HEK293T (cell line): ENCODE data around the gene ERO1B.

Experiments
- CTCF ChIA-PET: fragments of 350-600 bp; formaldehyde crosslinking; extraction: SDS; loops from one replicate; lab custom pipeline; 2021; ENCODE audit warnings: antibody characterized with exemption, inconsistent platforms; lab: Yijun Ruan, JAX
- POLR2A ChIA-PET: fragments of 350-600 bp; formaldehyde crosslinking; extraction: SDS; loops from one replicate; lab custom pipeline; 2020; ENCODE audit warnings: antibody characterized with exemption, inconsistent platforms; lab: Yijun Ruan, JAX
- DNase-seq: peaks from one replicate; pipeline ENCODE4 v3.0.0; 2012; ENCODE audit warnings: mixed read lengths; ENCODE audit errors: extremely low spot score
- ARNT ChIP-seq: fragments of 450-650 bp; IDR thresholded peaks from 2 replicates; pipeline ENCODE4 v1.6.1; 2017; ENCODE audit warnings: mild to moderate bottlenecking
- BHLHE40 ChIP-seq: fragments of 450-650 bp; IDR thresholded peaks from 2 replicates; pipeline ENCODE4 v1.6.1; 2016; ENCODE audit warnings: mild to moderate bottlenecking, moderate library complexity, borderline replicate concordance
- CTBP1 ChIP-seq: fragments of 450-650 bp; IDR thresholded peaks from 2 replicates; pipeline ENCODE4 v1.6.1; 2016; ENCODE audit warnings: borderline replicate concordance
- ELF4 ChIP-seq: fragments of 450-650 bp; IDR thresholded peaks from 2 replicates; pipeline ENCODE4 v1.6.1; 2017; ENCODE audit warnings: antibody characterized with exemption
- FOXA1 ChIP-seq: fragments of 450-650 bp; IDR thresholded peaks from 2 replicates; pipeline ENCODE4 v1.6.1; 2016; ENCODE audit warnings: mild to moderate bottlenecking
- FOXK2 ChIP-seq: fragments of 450-650 bp; IDR thresholded peaks from 2 replicates; pipeline ENCODE4 v1.6.1; 2016; ENCODE audit warnings: mild to moderate bottlenecking
- FOXM1 ChIP-seq: fragments of 450-650 bp; IDR thresholded peaks from 2 replicates; pipeline ENCODE4 v1.6.1; 2017; ENCODE audit warnings: mild to moderate bottlenecking, borderline replicate concordance
- HDGF ChIP-seq: fragments of 450-650 bp; IDR thresholded peaks from 2 replicates; pipeline ENCODE4 v1.6.1; 2017; ENCODE audit warnings: antibody characterized with exemption, borderline replicate concordance
- L3MBTL2 ChIP-seq: fragments of 450-650 bp; conservative IDR thresholded peaks from 2 replicates; pipeline ENCODE4 v1.6.1; 2016; ENCODE audit warnings: mild to moderate bottlenecking
- LEF1 ChIP-seq: fragments of 450-650 bp; IDR thresholded peaks from 2 replicates; pipeline ENCODE4 v1.6.1; 2017; ENCODE audit warnings: mild to moderate bottlenecking, borderline replicate concordance
- NFRKB ChIP-seq: fragments of 450-650 bp; IDR thresholded peaks from 2 replicates; pipeline ENCODE4 v1.6.1; 2016; ENCODE audit warnings: mild to moderate bottlenecking, moderate library complexity
- PKNOX1 ChIP-seq: fragments of 450-650 bp; IDR thresholded peaks from 2 replicates; pipeline ENCODE4 v1.6.1; 2016
- SP1 ChIP-seq: fragments of 450-650 bp; IDR thresholded peaks from 2 replicates; pipeline ENCODE4 v1.6.1; 2017
- SUZ12 ChIP-seq: fragments of 450-650 bp; IDR thresholded peaks from 2 replicates; pipeline ENCODE4 v1.6.1; 2016; ENCODE audit warnings: mild to moderate bottlenecking
- TARDBP ChIP-seq: fragments of 450-650 bp; IDR thresholded peaks from 2 replicates; pipeline ENCODE4 v1.6.1; 2016
- ZNF384 ChIP-seq: fragments of 450-650 bp; IDR thresholded peaks from 2 replicates; pipeline ENCODE4 v1.6.1; 2016

Gene ERO1B

GRCh38 chr1:236253918-236254637 lies 27.7 kb downstream of the ERO1B start:
- TF ChIP-seq CTBP1 (no peak), BHLHE40 (no peak), ELF4 (no peak), ZNF384 (no peak), FOXM1 (no peak), LEF1 (no peak), ARNT (no peak), SP1 (no peak), FOXK2 (no peak), TARDBP (no peak), PKNOX1 (no peak), HDGF (no peak), NFRKB (no peak), SUZ12 (no peak), L3MBTL2 (no peak), FOXA1 (no peak)
- DNase-seq, result no peak
- POLR2A ChIA-PET, result interaction anchor here (1.4 kb wide), 1 partner anchor 28 kb away, joined by 4 read pairs; the partner anchor contains the start of gene ERO1B
- CTCF ChIA-PET, result interaction anchor here (0.6 kb wide), 1 partner anchor 53 kb away, joined by 4 read pairs; no protein-coding TSS in a partner anchor

- DNase-seq, result no peak
- ChIA-PET CTCF (no interaction called here), POLR2A (interaction anchor here (1.4 kb wide), 1 partner anchor 29 kb away, joined by 4 read pairs; the partner anchor contains the start of gene ERO1B)
- no peak for TF ChIP-seq ZNF384
- TF ChIP-seq L3MBTL2, result no peak
- no peak for TF ChIP-seq ARNT
- no peak for TF ChIP-seq FOXK2
- TF ChIP-seq BHLHE40, result no peak
Observed at GRCh38 chr1:236253119-236253518, 28.6 kb downstream of the ERO1B start.

GRCh38 chr1:236251587-236251986 lies 30.2 kb downstream of the ERO1B start:
- ChIA-PET POLR2A (no interaction called here), CTCF (no interaction called here)
- TF ChIP-seq SUZ12 (no peak), NFRKB (no peak), SP1 (no peak), TARDBP (no peak), ZNF384 (no peak), ARNT (no peak), L3MBTL2 (no peak), FOXA1 (no peak), BHLHE40 (no peak), FOXK2 (no peak), PKNOX1 (no peak), HDGF (no peak), CTBP1 (no peak), LEF1 (no peak), ELF4 (no peak), FOXM1 (no peak)
- no peak for DNase-seq

- DNase-seq, result no peak
- ChIA-PET CTCF (no interaction called here), POLR2A (no interaction called here)
- TF ChIP-seq FOXK2, result no peak
Observed at GRCh38 chr1:236247286-236247685, 34.5 kb downstream of the ERO1B start.

GRCh38 chr1:236242568-236242967 lies 39.2 kb downstream of the ERO1B start:
- ChIA-PET CTCF (no interaction called here), POLR2A (no interaction called here)
- no peak for DNase-seq
- TF ChIP-seq LEF1, result no peak
- TF ChIP-seq L3MBTL2, result no peak
- TF ChIP-seq CTBP1, result no peak
- TF ChIP-seq ELF4, result no peak
- TF ChIP-seq SUZ12, result no peak
- no peak for TF ChIP-seq SP1
- TF ChIP-seq FOXK2, result no peak
- TF ChIP-seq NFRKB, result no peak
- TF ChIP-seq PKNOX1, result no peak

- TF ChIP-seq ARNT (no peak), SP1 (no peak), SUZ12 (no peak), FOXA1 (no peak), FOXK2 (no peak), BHLHE40 (no peak), FOXM1 (no peak)
- CTCF ChIA-PET, result interaction anchor here (0.6 kb wide), 1 partner anchor 27 kb away, joined by 8 read pairs; no protein-coding TSS in a partner anchor
- DNase-seq, result no peak
- POLR2A ChIA-PET, result no interaction called here
Observed at GRCh38 chr1:236240675-236241074, 41.1 kb downstream of the ERO1B start.
